HG02763 (cell line): ENCODE results near the gene APLF.
"Not testable (repeated sequence)": the region's sequence is repeated elsewhere in the genome, so short reads cannot be mapped to it uniquely, and the experiment has no call there.

Experiments
- ATAC-seq: cut with Tn5 transposase; IDR thresholded peaks from one replicate; pipeline ENCODE4 v1.9.1; 2021; ENCODE audit warnings: mild to moderate bottlenecking, moderate library complexity; ENCODE audit not compliant: unreplicated experiment

APLF gene

GRCh38 chr2:68441179-68441993 lies 26.0 kb upstream of the APLF start:
- peak; percentile 98 for ATAC-seq

GRCh38 chr2:68441994-68442322 lies 25.4 kb upstream of the APLF start:
- ATAC-seq = no peak

DNA sequence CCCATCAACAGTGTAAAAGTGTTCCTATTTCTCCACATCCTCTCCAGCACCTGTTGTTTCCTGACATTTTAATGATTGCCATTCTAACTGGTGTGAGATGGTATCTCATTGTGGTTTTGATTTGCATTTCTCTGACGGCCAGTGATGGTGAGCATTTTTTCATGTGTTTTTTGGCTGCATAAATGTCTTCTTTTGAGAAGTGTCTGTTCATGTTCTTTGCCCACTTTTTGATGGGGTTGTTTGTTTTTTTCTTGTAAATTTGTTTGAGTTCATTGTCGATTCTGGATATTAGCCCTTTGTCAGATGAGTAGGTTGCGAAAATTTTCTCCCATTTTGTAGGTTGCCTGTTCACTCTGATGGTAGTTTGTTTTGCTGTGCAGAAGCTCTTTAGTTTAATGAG lies 21.0 kb upstream of the APLF start:
- not testable (repeated sequence) for ATAC-seq

GRCh38 chr2:68447118-68447517 lies 20.3 kb upstream of the APLF start:
- ATAC-seq = no peak

- no peak for ATAC-seq
Measured at GRCh38 chr2:68448671-68449653, 18.4 kb upstream of the APLF start.

- no peak for ATAC-seq
Measured at GRCh38 chr2:68452158-68452900, 15.1 kb upstream of the APLF start.

DNA sequence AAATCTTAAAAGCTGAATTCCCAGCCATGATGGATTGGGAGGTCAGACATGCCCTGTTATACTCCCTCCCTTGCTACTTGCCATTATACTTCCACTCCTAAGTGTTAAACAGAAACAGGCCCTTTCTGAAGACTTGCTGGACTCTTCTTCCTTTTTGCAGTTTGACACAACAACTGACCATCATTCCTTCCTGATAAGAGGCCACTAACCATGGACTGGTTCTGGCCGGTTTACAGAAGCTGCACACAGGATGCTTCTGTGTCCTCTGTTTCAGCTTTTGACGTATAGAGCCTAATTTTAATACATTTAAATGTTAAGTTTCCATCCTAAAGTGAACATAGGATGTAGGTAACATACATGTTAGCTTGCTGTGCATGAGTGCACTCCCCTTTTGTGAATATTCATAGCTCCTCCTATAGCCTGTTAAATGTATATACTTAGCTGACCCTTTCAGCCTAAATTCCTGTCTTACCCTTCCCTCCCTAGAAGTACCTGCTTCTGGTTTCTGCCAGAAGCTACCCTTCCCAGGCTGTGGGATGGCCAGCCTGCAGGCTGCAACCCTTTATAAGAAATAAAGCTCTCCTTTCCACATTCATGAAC lies 13.5 kb upstream of the APLF start:
- no peak for ATAC-seq

DNA sequence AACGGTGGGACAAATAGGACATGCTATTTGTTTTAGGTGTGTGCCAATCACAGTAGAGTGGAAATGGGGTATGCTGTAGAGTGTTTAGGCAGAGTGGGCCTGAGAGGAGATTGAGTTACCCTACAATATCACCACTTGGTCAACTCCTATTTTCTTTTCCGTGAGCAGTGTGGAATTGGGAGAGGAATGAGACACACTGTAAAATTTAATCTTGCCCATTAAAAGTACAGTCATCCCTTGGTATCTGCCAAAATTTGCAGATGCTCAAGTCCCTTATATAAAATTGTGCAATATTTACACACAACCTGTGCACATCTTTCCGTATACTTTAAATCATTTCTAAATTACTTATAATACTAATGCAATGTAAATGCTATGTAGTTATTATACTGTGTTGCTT lies 12.7 kb upstream of the APLF start:
- no peak for ATAC-seq

DNA sequence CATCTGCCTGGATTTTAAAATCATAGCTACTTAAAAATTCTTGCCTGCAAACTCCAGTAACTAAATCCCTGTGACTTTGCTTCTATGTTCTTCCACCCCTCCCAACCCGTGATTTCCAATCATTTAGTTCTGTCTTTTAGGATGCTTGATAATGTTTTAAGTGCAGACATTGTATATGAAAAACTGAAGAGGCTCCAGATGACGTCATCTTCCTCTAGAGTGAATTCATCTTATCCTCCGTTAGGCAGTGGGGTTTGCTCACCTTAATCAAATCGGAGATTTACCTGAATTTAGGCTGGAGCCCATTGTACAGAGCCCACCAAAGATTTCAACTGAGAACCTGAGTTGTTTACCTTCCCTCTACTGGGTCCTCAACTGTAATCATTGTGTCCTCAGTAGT lies 11.2 kb upstream of the APLF start:
- no peak for ATAC-seq

DNA sequence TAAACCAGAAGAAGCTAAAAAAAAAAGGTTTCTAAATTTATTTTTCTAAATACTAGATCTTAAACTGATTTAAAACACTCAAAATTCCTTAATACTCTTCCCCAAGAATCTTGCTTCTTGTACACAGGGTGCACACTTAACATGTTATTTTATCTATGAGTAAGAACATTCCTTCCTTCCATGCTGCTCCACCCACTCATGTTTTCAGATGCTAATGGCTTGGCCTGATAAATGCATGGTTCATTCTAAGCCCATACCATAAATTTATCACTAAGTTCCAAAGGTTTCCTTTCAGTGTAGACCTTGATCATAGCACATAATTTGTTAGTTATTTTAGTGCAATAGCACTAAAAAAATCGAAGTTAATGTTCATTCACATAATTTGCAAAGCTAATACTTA lies 8.4 kb upstream of the APLF start:
- ATAC-seq = no peak

GRCh38 chr2:68463287-68463877 lies 4.0 kb upstream of the APLF start:
- ATAC-seq = no peak

GRCh38 chr2:68464651-68465050 lies 2.7 kb upstream of the APLF start:
- no peak for ATAC-seq

GRCh38 chr2:68465081-68465916 lies 2.1 kb upstream of the APLF start:
- no peak for ATAC-seq

DNA sequence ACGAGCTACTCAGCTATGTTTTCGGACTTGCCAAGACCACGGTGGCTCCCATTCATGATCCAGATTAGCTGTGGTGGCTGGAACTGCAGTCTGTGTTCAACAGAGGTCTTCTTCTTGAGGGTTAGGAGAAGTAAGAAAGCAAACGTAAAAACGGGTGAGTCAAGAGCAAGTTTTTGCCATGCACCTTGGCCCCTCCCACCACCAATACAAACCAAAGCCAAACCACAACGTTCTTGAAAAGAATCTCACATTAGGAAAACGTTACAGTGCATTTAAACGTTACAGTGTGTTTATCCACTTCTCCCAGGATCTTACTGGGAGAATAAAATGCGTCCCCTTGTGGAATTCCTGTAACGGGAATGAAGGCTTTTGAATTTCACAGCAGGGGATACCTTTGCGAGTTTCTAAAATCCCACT lies 1.0 kb upstream of the APLF start:
- ATAC-seq = no peak

GRCh38 chr2:68466778-68467076 lies 658 bp upstream of the APLF start:
- ATAC-seq = no peak

GRCh38 chr2:68468801-68469200 lies 1.4 kb downstream of the APLF start:
- no peak for ATAC-seq

GRCh38 chr2:68469935-68470334 lies 2.5 kb downstream of the APLF start:
- ATAC-seq = no peak

GRCh38 chr2:68471385-68471784 lies 4.0 kb downstream of the APLF start:
- no peak for ATAC-seq

GRCh38 chr2:68472796-68473414 lies 5.5 kb downstream of the APLF start:
- ATAC-seq = no peak
